ENCODE data around the gene RHOU.
A peak's percentile ranks its signal among the peaks of the same experiment; 100 is the strongest.

The RHOU gene

GRCh38 chr1:228794173-228794572 is 58.9 kb downstream of the RHOU start:
- POLR2A ChIA-PET, result no interaction called here
- DNase-seq (ENCODE audit: extremely low spot score), result no peak
- CTCF ChIA-PET, result no interaction called here
- TF ChIP-seq CTCF (IDR thresholded peaks at IDR 0.05; ENCODE audit: control extremely low read depth, extremely low read depth, low read depth, missing control alignments), result no peak

DNA sequence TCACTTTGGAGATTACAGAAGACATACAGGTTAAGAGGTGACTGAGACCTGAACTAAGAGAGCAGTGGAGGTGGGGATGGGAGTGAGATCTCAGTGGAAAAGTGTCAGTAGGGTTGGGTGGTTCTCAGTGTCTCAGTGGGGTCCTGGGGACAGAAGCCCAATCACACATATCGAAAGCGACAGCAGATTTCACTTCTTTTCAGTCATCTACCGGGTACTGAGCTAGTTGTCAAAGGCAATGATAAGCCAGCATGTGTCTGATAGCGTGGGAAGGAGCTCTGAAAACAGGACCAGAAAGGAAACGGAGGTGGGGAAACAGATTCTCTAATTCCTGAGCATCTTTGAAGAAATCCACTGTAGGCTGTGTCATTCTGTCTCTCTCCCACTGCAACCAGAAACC is 59.5 kb downstream of the RHOU start:
- no peak for TF ChIP-seq CTCF (IDR thresholded peaks at IDR 0.05; ENCODE audit: control extremely low read depth, extremely low read depth, low read depth, missing control alignments)
- DNase-seq (ENCODE audit: extremely low spot score), result peak; percentile 44
- ChIA-PET CTCF (interaction anchor here (1.0 kb wide), 1 partner anchor 9 kb away, joined by 4 read pairs; no protein-coding TSS in a partner anchor), POLR2A (no interaction called here)

DNA sequence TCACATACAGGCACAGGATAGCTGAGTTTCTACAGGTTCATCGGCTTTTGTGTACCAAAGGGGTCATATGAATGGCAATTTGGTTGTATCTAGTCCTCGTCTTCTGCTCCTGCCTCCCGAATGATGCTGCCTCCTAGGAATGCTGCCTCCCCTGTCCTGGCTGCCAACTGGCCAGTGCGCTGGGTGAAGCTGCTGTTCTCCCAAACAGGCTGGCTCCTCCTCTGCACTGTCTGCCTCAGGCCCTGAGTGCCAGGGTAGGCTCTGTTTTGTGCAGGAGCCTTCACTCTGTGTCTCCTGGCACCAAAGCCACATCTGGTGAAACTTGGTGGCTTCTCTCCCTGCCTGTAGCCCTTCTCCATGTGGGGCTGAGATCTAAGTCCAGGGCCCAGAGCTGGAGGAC is 60.3 kb downstream of the RHOU start:
- ChIA-PET CTCF (no interaction called here), POLR2A (no interaction called here)
- TF ChIP-seq CTCF (IDR thresholded peaks at IDR 0.05; ENCODE audit: control extremely low read depth, extremely low read depth, low read depth, missing control alignments), result no peak
- no peak for DNase-seq (ENCODE audit: extremely low spot score)
